Muscle of leg (tissue), 11 donors: ENCODE results near the gene OTOP1. TPM values are rescaled to one million over a fixed set of nuclear protein-coding genes. Genes with fewer than 3 reads are reported as not detected.
"Not testable (repeated sequence)": the region's sequence is repeated elsewhere in the genome, so short reads cannot be mapped to it uniquely, and the experiment has no call there.

Experiments used
- DNase-seq: peaks from one replicate; pipeline ENCODE4 v3.0.0; 2013
- H3K27ac ChIP-seq: one replicate; pipeline ENCODE4 v1.5.1; 2013; ENCODE audit warnings: mild to moderate bottlenecking, low read length, control low read depth
- H3K27me3 ChIP-seq: one replicate; pipeline ENCODE4 v1.6.1; 2013; ENCODE audit warnings: low read length; ENCODE audit not compliant: control insufficient read depth, insufficient read depth
- H3K36me3 ChIP-seq: one replicate; pipeline ENCODE4 v1.6.1; 2013; ENCODE audit warnings: low read length; ENCODE audit not compliant: control insufficient read depth, insufficient read depth
- H3K4me1 ChIP-seq: one replicate; pipeline ENCODE4 v1.6.1; 2013; ENCODE audit warnings: low read length; ENCODE audit not compliant: control insufficient read depth, insufficient read depth
- H3K4me3 ChIP-seq: one replicate; pipeline ENCODE4 v1.5.1; 2013; ENCODE audit warnings: low read length, control low read depth
- H3K9me3 ChIP-seq: replicated peaks from 2 replicates; pipeline ENCODE4 v1.6.1; 2013; ENCODE audit warnings: low read depth, low read length; ENCODE audit not compliant: control insufficient read depth
- WGBS: methylation state at CpG from one replicate; pipeline ENCODE4 v1.1.5; 2013; ENCODE audit warnings: missing lambda C conversion rate; ENCODE audit not compliant: insufficient coverage; 5-methylcytosine and 5-hydroxymethylcytosine counted together
- polyA plus RNA-seq, 8 donors: library from polyadenylated mRNA; unstranded; fragments of 120-200 nt; gene quantifications; one replicate each; pipeline versions ENCODE4 v1.2.1 to v1.2.3, GENCODE V29; 2013; ENCODE audit warnings: inconsistent platforms in 1 of 8, low replicate concordance in 1 of 8; ENCODE audit not compliant: insufficient read length in 8 of 8, insufficient read depth in 1 of 8
- total RNA-seq: library from RNA; stranded (reverse); fragments of 120-200 nt; gene quantifications from one replicate; pipeline ENCODE4 v1.2.4, GENCODE V29; 2013

OTOP1 gene
- total and polyA plus RNA-seq, 9 donors = not detected

DNA sequence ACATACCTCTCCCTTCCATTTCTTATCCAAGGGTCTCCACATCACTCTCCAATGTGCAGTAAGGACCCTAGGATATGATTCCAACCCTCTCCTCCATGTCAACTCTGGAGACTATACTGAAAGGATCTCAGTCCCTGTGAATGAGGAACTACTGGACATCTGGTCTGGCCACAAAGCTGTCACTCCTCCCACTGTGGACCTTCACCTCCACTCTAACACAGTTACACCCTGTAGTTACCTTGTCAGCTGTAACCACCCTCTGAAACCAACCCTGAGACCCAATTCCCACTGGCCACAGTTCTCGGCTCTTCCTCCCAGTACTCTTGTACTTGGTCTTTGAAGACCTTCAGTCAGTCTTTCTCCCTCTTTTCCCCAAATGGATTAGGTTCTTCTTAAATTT, 18.4 kb upstream of the OTOP1 start:
- peaks cover 11% of the 10 kb centered on the region for H3K4me1 ChIP-seq
- no peaks in the 10 kb centered on the region for H3K27me3 ChIP-seq
- no peak for DNase-seq
- peaks cover 42% of the 10 kb centered on the region for H3K36me3 ChIP-seq
- no peaks in the 10 kb centered on the region for H3K9me3 ChIP-seq
- no peak overlapping the region for H3K4me3 ChIP-seq
- no peak overlapping the region for H3K27ac ChIP-seq
- WGBS = 100% methylated on average over 1 of the region's 1 CpG

DNA sequence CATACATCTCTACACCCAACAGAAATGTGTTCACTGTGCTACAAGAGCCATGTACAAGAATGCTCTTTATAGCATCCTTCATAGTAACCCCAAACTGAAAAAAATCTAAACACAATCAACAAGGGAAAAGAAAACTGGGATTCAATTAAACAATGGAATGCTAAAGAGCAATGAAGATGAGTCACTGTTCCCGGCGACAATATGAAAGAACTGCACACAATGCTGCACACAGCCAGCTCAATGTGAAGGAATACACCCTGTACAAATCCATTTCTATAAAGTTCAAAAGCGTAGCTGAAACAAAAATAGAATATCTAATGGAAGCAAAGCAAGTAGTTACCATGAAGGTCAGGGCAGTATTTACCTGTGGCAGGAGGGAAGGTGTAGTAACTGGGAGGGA, 12.8 kb upstream of the OTOP1 start:
- not testable (repeated sequence) for DNase-seq, H3K9me3 ChIP-seq, H3K4me3 ChIP-seq, H3K27me3 ChIP-seq, H3K27ac ChIP-seq, H3K4me1 ChIP-seq
- WGBS = no CpG with 5 or more reads among the region's 3 CpGs
- peaks cover 43% of the 10 kb centered on the region for H3K36me3 ChIP-seq

DNA sequence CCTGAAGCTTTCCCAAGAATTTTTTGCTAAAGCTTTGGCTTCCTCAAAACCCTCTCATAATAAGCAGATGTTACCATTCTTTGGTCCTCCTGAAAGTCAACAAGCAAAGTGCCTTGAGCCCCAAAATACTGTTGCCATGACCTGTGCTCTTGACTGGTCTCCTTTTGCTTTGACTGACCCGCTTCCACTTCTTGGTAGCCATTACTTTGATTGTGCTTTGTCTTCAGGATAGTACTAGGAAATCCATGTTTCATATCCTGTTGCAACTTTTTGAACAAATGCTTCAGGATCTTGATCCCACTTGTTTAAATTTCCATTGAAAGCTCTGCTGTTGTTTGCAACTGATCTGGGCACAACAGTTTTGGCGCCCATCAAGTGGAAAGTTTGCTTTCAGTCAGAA, 6.9 kb upstream of the OTOP1 start:
- Histone ChIP-seq H3K36me3 (peaks cover 6% of the 10 kb centered on the region), H3K4me1 (no peaks in the 10 kb centered on the region), H3K4me3 (no peak overlapping the region), H3K9me3 (peaks cover 9% of the 10 kb centered on the region), H3K27me3 (peaks cover 15% of the 10 kb centered on the region), H3K27ac (no peak overlapping the region)
- DNase-seq = no peak
- 100% methylated on average over 2 of the region's 2 CpGs for WGBS

DNA sequence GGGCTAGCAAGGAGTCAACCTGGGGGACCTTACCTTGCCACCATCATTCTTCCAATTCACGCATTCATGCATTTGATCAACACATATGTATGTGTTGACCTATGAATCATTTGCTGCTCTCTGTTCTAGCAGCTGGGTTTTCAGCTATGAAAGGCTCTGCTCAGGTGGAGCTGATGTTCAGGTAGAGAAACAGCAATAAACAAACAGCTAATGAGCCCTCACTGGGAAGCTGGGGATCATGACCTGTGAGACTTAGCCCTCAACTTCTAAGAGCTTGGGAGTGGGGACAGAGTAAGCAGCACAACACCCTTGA, 1.6 kb upstream of the OTOP1 start:
- no peaks in the 10 kb centered on the region for H3K4me1 ChIP-seq
- H3K27me3 ChIP-seq = peaks cover 56% of the 10 kb centered on the region
- no peak overlapping the region for H3K4me3 ChIP-seq
- no peak for DNase-seq
- WGBS = no CpG with 5 or more reads among the region's 1 CpG
- no peaks in the 10 kb centered on the region for H3K36me3 ChIP-seq
- no peak overlapping the region for H3K27ac ChIP-seq
- peaks cover 3% of the 10 kb centered on the region for H3K9me3 ChIP-seq

DNA sequence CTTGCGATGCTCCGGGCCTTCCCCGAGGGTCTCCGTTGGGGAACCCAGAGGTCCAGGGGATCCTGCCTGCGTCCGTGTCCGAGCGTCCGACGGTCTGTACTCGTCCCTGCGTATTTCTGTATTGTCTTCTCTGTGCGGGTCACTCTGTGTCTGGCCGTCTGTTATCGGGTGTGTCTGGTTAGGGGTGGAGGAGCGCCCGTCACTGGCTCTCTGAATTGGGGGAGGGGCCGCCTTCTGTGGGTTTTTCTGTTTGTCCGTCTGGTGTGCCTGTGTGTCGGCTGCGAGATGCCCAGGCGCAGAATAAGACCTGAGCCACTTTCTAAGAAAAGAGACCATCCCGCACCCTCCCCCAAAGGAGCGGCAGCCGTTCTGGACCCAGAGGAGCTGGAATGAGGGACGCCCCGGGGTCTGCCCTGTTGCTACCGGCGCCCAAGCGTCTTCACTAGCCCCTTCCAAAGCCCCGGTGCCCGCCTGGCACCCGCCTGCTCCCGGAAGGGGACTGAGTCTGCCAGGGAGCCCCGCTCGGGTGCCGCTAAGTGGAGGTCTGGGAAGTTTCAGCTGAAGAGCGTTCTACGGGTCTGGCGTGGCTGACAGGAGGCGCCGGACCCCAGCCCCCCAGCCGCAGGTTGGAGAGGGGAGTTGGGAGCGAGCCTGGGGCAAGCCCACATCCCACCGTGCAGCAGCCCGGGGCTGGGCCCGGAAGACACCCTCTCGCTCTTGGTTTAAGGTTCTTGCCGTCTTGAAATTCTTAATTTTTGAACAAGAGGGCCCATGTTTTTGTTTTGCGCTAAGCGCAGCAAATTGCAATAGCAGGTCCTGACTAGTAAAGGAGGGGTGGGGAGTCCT, 1.0 kb upstream of the OTOP1 start:
- H3K9me3 ChIP-seq = peaks cover under 1% of the 10 kb centered on the region
- no peak overlapping the region for H3K4me3 ChIP-seq
- H3K27ac ChIP-seq = no peak overlapping the region
- H3K4me1 ChIP-seq = no peaks in the 10 kb centered on the region
- 2% methylated on average over 29 of the region's 51 CpGs for WGBS
- DNase-seq = no peak
- H3K36me3 ChIP-seq = no peaks in the 10 kb centered on the region
- H3K27me3 ChIP-seq = peaks cover 57% of the 10 kb centered on the region

DNA sequence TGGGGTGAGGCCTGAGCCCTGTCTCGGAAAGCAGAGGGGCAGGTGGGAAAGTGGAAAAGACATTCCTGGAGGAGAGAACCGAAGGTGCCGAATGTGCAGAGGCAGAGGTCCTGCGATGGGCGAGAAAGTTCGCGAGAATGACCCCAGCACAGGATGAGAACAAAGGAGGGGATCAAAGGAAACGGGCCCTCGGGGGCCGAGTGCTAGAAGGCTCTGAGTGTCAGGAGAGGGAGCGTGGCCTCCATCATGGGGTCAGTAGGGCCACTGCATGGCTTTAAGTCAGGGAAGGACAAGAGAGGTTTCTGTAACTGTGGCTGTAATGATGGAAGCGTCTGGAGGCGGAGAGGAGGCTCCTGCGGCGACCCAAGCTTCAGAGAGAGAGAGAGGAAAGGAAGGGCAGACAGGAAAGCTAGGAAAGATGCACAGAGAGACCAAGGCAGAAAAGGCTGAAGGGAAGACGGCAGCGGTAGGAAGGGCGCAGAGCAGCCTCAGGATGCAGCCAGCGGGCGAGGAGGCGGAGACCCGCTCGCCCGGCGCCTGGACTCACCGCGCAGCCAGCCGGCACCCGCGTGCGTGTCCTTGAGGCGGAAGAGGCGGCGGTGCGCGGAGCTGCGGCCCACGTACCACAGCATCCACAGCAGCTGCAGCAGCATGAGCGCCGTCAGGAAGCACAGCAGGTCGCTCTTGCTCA, 669 bp downstream of the OTOP1 start:
- Histone ChIP-seq H3K4me3 (no peak overlapping the region), H3K27me3 (peaks cover 64% of the 10 kb centered on the region), H3K27ac (no peak overlapping the region), H3K4me1 (no peaks in the 10 kb centered on the region), H3K9me3 (no peaks in the 10 kb centered on the region), H3K36me3 (no peaks in the 10 kb centered on the region)
- WGBS = 10% methylated on average over 39 of the region's 41 CpGs
- DNase-seq = no peak

DNA sequence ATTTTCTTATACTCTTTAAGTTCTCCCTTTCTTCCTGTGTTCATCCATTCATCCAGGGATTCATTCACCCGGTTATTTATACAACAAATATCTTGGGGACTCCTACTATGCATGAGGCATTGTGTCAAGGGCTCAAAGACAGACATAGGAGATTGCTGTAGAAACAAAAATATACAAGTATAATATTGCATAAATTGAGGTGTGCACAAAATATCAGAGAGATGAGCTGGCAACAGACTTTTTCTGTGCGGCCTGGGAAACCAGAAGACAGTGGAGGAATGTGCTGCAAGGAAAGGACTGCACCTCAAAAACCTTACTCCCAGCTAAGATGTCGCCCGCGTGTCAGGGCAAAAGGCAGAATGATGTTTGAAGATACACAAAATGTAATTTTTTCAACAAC, 9.6 kb downstream of the OTOP1 start:
- no peak overlapping the region for H3K27ac ChIP-seq
- no peaks in the 10 kb centered on the region for H3K36me3 ChIP-seq
- H3K4me1 ChIP-seq = no peaks in the 10 kb centered on the region
- no CpG with 5 or more reads among the region's 5 CpGs for WGBS
- no peak for DNase-seq
- peaks cover 2% of the 10 kb centered on the region for H3K27me3 ChIP-seq
- H3K9me3 ChIP-seq = no peaks in the 10 kb centered on the region
- H3K4me3 ChIP-seq = no peak overlapping the region

DNA sequence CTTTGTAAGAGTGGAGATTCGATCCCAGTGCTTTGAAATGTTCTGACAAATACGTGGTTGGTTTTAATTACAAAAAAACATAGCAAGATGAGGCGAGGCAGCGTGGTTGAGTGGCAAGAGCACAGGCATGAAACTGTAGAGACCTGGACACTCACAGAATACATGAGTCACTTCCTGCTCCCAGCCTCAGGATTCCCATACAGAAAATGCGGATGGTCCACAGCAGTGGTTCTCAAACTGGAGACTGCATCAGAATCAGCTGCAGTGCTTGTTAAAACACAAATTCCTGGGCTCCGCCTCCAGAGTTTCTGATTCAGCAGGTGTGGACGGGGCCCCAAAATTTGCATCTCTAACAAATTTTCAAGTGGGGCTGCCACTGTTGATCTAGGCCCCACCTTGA, 10.1 kb downstream of the OTOP1 start:
- DNase-seq = no peak
- WGBS = 75% methylated on average over 5 of the region's 7 CpGs
- Histone ChIP-seq H3K4me3 (no peak overlapping the region), H3K4me1 (no peaks in the 10 kb centered on the region), H3K36me3 (no peaks in the 10 kb centered on the region), H3K27ac (no peak overlapping the region), H3K9me3 (no peaks in the 10 kb centered on the region), H3K27me3 (peaks cover 2% of the 10 kb centered on the region)

DNA sequence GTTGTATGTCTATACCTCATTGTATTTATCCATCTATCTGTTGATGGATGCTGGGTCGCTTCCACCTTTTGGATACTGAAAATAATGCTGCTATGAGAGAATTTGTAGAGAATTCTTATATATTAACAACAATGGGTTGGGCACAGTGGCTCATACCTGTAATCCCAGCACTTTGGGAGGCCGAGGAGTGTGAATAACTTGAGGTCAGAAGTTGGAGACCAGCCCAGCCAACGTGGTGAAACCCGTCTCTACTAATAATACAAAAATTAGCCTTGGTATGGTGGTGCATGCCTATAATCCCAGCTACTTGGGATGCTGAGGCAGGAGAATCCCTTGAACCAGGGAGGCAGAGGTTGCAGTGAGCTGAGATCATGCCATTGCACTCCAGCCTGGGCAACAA, 13.1 kb downstream of the OTOP1 start:
- not testable (repeated sequence) for H3K36me3 ChIP-seq, H3K9me3 ChIP-seq, H3K4me1 ChIP-seq, H3K27me3 ChIP-seq, H3K27ac ChIP-seq, DNase-seq, H3K4me3 ChIP-seq
- no CpG with 5 or more reads among the region's 4 CpGs for WGBS

DNA sequence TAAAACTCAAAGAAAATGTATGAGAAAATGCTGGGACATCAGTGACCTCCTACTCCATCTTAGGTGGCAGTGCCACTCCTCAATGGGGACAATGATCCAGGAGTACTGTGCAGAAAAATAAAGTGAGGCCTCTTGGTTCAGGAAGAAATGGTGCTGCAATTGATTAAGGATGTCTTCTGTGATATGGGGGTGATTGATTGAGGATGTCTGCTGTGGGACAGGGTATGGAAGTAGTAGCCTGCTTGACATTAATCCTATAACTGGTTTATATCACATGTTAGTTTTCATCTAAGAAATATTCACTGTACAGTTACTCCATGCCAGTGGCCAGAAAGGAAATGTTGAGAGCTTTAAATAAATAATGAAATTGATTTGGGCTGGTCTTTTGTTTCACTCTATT, 20.5 kb downstream of the OTOP1 start:
- peaks cover 5% of the 10 kb centered on the region for H3K27me3 ChIP-seq
- no peaks in the 10 kb centered on the region for H3K4me1 ChIP-seq
- no peak overlapping the region for H3K4me3 ChIP-seq
- H3K9me3 ChIP-seq = no peaks in the 10 kb centered on the region
- no peak overlapping the region for H3K27ac ChIP-seq
- no peak for DNase-seq
- H3K36me3 ChIP-seq = no peaks in the 10 kb centered on the region
